AG20443 (cell line): Measurements from ENCODE around the gene HES1.
"Not testable (repeated sequence)": the region's sequence is repeated elsewhere in the genome, so short reads cannot be mapped to it uniquely, and the experiment has no call there.

ENCODE experiments used
- DNase-seq: peaks from one replicate; pipeline ENCODE4 v3.0.0; 2012; ENCODE audit warnings: low spot score, mixed read lengths

HES1 gene, protein sequence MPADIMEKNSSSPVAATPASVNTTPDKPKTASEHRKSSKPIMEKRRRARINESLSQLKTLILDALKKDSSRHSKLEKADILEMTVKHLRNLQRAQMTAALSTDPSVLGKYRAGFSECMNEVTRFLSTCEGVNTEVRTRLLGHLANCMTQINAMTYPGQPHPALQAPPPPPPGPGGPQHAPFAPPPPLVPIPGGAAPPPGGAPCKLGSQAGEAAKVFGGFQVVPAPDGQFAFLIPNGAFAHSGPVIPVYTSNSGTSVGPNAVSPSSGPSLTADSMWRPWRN

DNA sequence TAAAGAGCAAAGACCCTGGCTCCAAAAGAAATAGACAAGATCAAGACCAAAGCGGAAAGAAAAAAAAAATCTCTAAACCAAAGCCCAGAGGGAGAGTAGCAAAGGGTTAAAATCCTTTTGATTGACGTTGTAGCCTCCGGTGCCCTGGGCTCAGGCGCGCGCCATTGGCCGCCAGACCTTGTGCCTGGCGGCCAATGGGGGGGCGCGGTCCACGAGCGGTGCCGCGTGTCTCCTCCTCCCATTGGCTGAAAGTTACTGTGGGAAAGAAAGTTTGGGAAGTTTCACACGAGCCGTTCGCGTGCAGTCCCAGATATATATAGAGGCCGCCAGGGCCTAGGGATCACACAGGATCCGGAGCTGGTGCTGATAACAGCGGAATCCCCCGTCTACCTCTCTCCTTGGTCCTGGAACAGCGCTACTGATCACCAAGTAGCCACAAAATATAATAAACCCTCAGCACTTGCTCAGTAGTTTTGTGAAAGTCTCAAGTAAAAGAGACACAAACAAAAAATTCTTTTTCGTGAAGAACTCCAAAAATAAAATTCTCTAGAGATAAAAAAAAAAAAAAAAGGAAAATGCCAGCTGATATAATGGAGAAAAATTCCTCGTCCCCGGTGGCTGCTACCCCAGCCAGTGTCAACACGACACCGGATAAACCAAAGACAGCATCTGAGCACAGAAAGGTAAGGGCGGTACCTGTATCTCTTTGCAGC, at the start of gene HES1:
TSS of gene HES1 (plus strand) at position 343 of the 713 bp plus-strand sequence. CDS start at position 576, 233 bp downstream.
- peak; percentile 95 for DNase-seq

DNA sequence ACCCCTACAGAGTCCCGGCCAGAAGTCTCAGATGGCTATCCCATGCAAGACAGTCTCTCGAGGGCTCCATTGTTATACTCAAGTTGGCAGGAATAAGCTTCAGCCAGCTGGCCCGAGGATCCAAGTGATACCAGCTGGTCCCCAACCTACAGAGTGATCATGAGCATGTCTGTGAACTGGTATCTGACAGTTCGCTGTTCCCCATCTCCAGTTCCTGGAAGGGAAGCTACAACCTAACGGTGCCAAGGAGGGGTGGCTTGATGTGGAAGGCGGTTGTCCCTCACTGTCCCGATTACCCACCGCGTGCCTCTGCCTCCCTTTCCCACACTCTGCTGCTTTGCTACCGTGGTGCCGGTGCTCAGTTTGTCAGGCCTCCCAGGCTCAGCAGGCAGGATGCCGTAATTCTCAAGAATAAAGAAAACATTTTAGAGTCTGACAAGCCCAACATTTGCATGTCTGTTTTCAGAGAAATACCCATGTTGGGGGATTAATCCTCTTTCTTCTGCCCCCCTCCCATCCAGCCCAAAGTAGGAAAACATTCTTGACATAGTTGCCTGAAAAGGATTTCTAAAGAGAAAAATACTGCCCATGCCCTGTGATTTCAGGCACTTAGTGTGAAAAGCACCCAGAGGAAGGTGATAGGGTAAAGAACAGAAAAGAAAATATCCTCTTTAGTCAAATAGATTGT, 49.4 kb upstream of the HES1 start:
- no peak for DNase-seq

DNA sequence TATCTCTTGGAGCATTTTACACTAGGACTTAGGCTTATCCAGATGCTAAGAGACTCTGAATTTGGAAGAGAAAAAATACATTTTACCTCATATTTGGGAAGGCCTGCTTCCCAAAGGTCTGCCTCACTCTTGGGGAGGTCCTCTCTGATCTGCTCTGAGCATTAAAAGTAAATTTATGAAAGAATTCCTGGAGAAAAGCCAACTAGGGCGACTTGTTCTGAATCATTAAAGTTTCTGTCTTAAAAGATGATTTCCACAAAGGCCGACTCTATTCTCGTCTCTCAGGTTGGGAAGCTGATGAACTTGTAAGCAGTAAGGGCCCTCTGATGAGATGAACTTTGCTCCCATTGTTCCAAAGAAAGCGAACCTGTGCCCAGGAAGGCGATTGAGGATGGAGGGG, 48.7 kb upstream of the HES1 start:
- DNase-seq, result no peak

DNA sequence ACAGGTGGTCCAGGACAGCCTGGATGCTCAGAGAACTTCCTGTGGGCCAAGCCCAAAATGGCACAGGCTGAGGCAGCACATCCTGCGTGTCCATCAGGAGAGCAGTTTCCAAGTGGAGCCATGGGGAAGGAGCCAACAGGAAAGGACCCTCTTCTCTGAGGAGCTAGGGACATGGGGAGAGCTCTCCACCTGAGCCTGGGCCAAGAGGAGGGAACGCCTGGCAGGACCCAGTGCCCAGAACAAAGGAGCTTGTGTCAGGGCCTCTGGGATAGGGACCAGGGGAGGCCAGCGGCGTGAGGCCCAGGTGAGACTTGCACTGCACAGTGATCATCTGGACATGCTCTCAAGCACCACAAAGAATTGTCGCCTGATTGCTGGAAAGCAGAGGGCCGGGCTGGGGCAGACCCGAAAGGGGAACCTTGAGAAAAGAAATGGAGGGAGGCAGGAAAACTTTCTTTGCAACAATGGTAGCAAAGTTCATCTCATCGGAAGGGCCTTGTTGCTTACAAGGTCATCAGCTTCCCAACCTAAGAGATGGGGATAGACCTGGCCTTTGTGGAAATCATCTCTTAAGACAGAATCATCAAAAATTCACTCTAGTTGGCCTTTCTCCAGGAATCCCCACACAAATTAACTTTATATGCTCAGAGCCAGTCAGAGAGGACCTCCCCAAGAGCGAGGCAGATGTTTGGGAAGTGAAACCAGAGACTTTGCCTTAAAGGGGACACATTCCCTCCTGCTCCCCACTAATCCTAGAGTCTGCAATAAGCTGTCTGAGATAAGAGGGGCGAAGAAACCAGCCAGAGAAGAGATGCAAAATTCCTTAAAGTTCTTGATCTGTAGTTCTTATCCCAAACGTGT, 47.7 kb upstream of the HES1 start:
- no peak for DNase-seq

DNA sequence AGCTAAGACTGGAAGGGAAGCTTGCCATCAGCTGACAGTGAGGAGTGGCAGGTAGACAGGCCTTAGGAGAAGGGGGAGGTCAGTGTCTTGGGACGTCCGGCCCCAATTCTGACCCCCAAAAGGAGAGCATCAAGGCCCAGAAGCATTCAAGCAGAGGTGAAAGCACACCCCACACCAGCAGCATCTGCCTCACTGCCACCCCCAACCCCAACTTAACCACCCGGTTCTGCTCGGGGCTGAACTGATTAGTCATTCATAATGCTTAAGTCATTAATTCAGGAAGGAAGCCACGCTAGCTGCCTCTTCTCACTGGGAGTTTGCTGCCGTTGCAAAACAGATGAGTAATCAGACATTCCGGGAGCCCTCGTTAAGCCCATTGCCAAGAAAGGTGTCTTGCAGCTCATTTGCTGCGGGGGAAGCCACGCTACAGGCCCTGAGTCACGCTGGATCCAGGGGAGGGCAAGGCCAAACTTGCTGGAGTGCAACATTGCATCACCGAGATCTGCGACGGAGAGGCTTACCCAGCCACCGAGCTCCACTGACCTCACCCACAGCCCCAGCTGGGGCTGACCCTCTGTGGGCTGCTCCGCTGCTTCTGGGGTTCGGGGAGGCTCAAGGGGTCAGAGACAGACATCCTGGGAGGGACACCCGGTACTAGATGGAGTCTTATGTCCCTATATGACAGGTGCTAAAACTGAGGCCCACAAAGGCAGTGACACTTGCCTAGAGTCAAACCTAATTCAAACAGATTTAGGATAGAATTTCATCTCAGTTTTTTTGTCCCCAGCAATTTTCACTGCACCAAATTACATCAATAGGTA, 46.4 kb upstream of the HES1 start:
- peak; percentile 97 for DNase-seq

DNA sequence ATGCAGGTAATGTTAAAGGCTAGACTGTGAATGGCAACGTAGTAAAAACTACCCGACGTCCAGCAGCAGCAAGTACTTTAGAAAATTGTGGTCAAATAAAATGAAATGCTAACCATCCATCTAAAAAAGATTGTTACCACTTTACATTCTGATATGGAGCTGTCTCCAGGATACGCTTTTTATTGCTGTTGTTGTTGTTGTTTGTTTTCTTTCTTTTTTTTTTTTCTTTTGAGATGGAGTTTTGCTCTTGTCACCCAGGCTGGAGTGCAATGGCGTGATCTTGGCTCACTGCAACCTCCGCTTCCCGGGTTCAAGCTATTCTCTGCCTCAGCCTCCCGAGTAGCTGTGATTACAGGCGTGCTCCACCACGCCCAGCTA, 45.8 kb upstream of the HES1 start:
- DNase-seq, result not testable (repeated sequence)

DNA sequence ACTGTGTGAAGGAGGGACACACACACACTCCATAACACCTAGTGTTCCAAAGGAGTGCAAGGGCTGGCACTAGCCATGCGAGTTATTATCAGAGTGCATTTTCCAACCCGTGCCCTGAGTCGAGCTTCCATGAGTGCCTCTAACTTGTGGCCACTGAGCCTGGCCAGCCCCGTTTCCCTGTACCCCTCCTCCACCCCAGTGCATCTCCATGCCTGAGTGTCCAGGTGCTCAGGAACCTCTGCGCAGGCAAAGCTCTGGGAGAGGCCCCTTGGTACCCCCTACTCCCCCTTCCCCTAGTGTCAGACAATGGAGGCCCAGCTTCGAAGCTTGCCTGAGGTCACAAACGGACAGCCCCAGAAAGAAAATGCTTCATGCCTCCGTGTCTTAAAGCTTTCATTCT, 45.2 kb upstream of the HES1 start:
- no peak for DNase-seq

DNA sequence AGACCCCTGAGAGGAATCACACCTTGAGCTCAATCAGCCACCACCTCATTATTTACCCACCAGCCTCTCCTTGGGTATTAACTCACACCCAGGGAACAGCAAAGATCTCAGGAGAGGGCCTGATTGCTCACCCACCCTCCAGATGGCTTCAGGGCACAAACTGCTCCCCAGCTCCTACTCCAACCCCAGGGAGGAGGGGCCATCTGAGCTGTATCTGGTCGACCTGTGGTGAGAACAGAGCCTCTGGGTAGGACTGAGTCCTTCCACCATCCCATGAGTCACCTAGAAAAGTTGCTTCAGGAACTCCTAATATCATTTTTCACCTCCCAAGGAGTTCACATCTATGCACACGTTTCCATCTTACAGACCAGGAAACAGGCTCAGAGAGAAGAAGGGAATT, 44.8 kb upstream of the HES1 start:
- peak; percentile 45 for DNase-seq

DNA sequence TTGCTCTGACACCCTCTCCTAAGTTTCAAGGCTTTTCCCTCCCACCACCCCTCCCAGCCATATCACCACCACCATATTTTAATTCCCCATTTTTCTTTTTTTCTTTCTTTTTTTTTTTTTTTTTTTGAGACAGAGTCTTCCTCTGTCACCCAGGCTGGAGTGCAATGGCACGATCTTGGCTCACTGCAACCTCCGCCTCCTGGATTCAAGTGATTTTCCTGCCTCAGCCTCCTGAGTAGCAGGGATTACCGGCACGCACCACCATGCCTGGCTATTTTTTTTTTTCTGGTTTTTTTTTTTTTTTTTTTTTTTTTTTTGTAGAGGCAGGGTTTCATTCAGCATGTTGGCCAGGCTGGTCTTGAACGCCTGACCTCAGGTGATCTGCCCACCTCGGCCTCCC, 44.1 kb upstream of the HES1 start:
- DNase-seq, result not testable (repeated sequence)

DNA sequence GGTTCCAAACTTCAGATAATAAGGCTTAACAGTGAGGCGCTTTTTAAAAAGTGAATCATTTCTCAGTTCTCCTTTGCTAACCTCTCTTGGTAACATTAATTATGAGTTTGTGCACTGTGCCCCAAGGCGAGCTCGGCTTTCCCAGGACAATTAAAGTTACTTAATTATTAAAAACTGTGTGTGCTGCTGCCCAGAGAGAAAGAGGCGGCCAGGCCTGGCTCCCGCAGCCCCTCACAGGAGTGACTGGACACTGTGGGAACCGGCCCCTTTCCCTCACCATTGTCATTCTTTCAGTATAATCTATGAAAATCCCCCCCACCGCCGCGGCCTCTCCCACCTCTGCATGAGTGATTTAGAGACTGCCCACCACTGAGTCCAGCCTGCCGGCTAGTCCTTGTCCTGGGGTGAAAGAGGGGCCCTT, 43.1 kb upstream of the HES1 start:
- no peak for DNase-seq

DNA sequence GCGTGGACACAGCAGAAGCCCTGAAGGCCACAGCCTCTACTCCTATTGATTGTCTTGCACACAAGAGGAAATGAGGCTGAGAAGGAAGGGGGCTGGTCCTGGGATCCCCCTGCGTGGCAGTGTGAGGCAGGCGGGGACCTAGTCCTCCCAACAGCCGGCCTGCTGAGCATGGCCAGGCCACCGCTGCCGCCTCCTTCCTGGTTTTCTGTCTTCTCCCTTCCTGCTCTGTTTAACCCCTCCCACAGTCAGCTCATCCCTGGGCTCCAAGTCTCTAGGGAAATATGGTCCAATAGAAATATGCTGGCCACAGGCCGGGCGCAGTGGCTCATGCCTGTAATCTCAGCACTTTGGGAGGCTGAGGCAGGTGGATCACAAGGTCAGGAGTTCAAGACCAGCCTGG, 42.1 kb upstream of the HES1 start:
- no peak for DNase-seq

DNA sequence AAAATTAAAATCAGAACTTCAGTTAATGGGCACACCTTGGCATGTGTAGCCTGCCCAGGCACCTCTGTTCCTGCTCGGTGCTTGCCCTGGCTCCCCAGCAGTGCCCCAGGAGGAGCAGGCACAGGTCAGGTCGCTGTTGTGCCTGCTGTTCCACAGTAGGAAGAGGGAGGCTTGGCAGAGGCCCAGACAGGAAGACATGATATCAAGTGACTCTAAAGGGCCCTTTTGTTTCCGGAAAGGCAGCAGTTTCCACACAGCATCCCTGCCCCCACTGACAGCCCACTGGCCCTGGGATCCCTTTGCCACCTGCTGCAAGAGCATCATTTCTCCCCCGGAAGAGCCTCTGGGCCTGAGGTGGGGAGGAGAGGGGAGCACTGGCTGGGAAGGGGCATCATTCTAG, 40.5 kb upstream of the HES1 start:
- no peak for DNase-seq

DNA sequence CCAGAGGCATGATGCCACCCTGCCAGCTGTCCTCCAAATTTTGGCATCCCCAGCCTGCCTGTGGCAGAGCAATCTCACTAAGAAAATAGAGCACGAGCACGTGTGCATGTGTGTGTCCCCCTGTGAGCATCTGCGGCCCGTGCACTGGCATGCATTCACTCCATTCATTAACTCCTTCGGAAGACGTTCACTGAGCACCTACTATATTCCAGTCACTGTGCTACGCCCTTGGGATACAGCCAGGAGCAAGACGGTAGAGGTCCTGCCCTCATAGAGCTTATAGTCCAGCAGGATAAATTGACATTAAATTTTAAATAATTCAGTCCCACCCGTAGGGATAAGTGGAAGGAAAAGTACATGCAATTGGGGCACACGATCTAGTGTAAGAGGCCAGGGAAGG, 40.0 kb upstream of the HES1 start:
- no peak for DNase-seq

DNA sequence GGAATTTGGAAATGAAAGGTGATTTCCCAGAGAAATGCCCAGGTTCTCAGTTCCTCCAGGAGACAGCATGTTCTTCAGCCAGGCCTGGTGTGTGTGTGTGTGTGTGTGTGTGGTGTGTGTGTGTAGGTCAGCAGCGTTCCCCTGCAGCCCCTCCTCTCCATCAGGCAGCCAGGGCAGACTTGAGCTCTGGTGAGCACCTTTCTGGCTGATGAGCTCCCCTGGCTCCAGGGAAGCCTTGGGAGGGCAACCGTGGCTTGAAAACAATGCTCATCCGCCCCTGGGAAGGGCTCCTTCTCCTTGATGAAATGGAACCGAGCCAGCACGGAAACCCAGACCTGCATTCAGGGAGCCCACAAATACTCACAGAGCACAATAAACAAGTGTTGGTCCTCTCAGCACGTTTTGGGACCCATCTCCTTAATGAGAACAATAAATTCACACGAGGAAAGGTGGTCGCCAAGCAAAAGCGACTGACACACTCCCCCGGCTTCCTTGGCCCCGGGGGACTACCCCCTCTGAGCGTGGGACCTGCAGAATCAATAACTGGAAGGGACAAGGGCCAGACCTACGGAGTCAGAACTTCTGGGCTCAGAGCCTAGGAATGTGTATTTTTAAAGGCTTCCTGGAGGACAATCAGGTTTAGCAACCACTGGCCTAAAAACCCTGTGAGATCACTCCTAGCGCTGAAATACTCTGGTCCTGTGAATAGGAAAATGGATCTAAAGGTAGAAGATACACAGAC, 38.6 kb upstream of the HES1 start:
- DNase-seq, result peak; percentile 25

DNA sequence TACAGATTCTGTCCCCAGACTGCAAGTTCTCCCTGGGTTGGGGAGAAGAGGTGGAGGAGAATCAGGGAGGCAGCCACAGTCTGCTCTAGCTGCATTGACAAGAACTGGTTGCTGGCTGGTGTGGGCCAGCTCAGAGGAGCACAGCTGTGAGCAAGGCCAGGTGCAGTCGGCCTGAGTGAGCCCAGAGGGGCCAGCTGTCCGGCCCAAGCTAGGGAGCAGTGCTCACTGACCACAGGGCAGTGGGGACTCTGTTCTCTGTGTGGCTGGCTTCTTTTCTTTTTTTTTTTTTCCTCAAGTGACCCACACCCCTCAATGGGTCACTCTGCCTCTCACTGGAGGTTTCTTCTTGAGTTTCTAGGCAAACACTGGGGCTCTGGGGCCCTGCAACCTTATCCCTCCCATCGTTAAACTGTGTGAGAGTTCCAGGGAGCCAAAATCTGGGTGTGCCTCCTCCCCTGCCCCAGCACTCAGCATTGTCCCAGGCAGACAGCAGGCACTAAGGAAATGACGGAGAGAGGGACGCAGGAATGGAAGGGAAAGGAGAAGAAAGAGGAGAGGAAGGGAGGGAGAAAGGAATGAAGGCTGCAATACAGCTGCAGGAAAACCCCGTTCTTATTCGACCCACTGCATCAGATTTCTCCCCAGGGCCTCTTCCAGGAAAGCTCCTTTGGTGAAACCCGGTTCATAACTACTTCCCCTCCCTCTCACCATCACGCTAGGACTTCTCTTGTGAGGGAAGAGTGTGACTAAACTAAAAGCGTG, 37.7 kb upstream of the HES1 start:
- no peak for DNase-seq

DNA sequence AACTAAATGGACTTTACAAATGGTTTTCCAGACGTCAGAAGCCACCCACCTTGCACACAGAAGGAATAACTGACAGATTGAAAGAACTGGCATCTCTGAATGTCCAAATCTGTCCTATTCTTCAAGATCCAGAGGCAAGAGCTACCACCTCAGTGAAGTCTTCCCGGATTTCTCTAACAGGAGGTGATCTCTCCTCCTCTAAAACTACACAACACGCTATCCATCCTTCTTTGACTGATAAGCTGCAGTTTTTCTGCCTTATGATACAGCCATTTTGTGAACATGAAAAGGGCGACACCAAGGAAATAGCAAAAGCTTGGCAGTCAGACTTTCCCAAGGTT, 37.1 kb upstream of the HES1 start:
- DNase-seq, result no peak

DNA sequence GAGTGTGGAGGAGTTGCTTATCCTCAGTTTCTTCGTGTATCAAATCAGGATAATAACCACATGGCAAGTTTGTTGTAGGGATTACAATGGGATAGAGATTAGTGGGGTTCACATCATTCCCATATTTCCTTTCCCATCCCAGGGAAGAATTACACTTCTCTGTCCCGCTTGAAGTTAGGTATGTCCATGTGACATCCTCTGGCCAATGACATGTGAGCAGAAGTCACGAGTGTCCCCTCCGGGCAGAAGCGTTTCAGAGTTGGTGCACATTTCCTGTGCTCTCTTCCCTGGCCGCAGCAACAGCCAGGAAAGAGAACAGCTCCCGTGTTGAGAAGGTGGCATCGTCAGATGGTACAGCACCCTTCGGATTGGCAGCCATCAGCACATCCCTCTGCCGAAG, 36.7 kb upstream of the HES1 start:
- DNase-seq, result no peak

DNA sequence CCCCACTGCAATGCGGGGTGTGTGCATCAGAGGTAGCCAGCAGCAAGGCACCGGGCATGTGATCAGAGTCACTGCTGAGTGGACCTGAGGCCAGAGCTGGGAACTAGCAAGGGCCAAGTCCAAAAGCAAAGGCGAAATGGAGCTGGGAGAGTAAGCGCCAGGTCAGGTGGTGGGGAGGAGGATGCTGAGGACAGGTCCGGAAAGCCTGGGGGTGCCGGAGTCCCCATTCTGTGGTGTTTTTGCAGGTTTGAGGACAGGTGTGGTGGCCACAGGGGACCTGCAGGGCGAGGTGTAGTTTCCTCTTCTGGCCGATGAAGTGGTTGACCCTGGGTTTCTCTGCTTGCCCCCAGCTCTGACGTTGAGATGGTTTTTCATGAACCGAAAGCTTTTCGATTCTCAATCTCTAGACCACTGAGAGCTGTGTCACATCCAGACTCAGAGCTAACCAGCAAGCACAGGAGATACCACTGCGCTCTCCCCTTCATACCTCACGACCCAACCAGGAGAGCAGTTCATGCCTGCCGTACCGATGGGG, 35.0 kb upstream of the HES1 start:
- DNase-seq, result no peak

DNA sequence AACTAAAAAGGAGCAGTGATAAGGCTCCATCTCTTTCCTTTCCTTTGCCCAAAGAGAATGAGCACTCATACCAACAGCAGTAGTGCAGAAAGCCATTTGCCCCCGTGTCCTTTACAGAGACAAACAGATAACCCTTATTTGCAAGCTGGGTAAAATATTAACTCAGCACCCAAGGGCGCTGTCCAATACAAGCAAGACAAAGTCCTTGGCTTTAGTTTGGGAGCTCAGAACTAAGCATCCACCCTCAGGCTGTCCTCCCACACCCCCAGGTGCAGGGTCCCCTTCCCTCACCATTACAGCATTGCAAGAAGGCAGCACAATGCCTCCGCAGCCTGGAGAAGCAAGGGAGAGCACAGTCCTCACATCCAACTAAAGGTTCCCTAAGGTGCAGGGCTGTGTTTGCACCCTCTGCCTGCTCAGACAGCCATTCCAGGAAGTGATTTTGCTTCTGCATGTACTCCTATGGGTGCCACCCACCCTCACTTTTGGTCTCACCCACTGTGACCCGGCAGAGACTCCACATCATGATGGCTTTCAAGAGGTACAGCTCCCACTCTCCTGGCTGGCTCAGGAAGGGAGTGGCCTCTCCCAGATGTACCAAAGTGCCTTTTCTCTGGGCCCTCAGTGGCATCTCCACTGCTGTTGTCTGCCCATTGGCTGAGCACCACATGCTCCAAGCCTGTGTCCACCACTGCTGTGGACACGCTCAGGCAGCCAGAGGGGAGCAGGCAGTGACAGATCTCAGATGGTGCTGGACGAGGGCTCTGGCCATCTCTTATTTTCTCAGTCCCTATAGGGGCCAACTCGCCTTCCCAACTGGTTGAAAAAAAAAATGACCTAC, 34.1 kb upstream of the HES1 start:
- DNase-seq, result no peak
